GM19238 (cell line): Measurements from ENCODE around the gene TXNDC11.

Source experiments
- DNase-seq: peaks from one replicate; pipeline ENCODE4 v3.0.0; 2011; ENCODE audit warnings: low spot score; ENCODE audit not compliant: insufficient read length

Gene TXNDC11

DNA sequence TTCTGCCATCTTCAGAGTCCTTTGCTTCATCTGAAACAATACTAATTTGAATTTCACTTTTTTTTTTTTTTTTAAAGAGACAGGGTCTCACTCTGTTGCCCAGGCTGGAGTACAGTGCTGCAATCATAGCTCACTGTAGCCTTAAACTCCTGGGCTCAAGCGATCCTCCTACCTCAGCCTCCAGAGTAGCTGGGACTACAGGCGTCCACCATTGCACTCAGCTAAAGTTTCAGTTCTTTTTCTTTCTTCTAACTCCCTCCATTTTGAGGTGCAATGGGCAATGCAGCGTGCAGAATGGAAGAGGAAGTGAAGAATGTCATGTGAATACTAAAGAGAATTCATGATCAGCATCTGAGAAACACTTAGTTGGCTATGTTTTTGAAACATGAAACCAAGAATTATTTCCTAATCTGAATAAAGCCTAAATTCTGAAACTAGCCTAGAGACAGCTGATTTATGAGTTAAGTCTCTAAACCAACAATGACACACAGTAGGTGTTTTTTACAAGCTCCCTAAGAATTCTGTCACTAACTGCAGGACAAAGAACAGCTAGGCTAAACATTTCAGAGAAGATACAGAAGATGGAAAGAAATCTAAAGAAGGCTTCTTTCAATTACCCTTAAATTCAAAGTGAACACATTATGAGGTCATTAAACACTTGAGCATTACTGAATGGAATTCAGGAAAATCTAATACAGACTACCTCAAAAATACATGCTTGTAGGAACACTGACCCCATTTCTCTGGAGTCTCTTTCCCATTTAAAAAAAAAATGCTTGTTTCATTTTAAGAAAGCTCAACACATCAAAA, 53.4 kb downstream of the TXNDC11 start:
- no peak for DNase-seq

DNA sequence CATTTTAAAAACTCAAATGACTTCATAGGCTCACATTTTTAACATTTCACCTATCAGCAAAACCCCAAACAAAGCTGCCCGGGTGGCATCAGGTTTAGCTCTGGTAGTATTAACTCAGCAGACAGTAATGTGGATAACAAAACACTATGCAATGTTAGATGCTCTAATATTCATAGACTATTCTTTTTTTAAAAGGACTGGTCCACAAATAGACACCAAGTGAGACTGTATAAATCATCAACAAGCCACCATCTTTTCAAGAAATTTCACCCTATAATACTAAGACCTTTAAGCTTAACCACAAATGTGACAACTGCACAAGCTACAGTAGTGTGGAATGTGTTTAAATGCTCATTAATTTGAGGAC, 54.2 kb downstream of the TXNDC11 start:
- no peak for DNase-seq

DNA sequence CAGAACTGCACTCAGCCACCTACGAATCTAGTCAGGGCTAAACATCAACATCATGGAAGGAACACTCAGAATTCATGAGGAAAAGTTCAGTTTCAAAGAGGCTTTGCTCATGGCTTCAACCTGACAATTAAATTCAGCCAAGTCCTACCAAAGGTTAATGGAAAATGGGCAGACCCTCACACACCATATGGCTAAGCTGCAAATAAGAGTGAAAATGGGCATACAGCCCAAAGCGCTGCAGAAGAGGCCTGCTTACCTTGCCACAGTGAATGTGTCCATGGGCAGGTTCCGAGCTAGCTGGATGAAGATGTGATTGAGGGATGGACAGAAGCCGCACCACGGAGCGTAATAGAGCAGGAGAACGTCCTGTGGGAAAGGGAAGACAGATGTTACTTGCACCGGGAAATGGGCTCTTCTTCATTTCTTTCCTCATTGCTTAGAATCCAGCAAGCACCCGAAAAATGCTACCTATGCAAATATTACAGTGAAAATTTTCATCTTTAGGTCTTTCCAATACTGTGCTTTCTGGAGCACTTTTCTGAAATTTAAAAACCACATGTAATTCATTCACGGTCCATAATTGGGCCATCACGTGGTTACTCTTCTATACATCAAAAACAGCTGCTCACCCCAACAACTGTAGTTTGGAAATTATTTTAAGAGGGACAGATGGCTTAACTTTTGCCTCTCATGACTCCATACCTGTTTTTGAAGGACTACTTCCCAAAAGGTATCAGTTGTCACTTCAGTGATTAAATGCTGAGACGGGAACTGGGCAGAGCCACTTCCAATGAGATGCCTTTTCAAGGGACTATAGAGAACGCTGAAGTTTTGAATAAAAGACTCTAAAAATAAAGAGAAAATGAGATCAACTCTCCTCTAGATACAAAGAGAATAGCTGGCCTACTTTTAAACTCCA, 54.8 kb downstream of the TXNDC11 start:
- no peak for DNase-seq

DNA sequence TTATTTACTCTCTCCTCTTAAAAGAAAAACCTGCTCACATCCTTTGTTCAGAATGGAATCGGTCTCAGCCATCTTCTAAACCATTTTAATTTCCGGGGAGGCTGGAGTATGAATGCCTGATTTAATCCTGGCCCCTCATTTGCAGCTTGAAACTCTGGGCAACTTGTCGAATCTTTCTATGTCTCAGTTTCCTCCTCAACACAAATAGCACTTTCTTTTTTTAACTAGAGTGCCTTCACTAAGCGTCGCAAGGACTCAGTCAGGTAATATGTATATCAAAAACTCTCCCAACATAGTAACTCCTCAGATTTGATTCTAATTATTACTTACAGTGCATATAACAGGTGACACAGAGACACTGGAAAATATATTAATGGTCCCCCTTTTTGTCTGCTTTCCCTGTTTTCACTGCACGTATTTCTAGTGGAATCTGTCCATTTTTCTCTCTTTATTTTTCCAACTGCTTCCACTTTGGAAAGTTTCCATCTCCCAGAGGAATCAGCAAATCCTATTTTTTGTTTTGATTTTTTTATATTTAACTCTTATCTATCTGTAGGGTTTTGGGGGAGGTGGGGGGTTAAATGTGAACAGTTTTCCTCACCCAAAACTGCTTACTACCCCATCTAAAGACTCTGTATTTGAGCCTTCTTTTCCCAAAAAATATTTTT, 55.8 kb downstream of the TXNDC11 start:
- no peak for DNase-seq

DNA sequence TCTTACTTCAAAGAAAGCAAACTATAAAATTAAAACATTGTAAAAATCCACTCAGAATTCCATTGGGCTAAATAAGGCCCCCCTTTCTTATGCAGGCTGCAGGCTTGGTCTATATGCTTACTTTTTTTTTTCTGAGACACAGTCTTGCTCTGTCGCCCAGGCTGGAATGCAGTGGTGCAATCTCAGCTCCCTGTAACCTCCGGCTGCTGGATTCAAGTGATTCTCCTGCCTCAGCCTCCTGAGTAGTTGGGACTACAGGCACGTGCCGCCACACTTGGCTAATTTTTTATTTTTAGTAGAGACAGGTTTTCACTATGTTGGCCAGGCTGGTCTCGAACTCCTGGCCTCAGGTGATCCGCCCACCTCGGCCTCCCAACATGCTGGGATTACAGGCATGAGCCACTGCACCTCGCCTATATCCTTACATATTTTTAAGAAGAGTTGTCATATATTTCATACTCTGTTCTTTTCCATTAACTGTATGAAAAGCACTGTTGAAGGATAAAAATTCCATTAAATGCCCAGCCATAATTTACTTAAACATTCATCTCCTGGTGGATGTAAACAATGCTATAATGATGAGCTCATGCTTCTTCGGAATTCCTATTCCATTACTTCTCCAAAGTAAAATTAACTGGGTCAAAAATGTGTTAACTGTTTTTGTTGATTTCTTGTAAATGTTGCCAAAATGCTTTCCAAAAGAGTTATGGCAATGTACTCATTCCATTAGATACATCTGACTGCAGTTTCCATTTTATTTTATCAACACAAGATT, 56.6 kb downstream of the TXNDC11 start:
- DNase-seq = no peak

DNA sequence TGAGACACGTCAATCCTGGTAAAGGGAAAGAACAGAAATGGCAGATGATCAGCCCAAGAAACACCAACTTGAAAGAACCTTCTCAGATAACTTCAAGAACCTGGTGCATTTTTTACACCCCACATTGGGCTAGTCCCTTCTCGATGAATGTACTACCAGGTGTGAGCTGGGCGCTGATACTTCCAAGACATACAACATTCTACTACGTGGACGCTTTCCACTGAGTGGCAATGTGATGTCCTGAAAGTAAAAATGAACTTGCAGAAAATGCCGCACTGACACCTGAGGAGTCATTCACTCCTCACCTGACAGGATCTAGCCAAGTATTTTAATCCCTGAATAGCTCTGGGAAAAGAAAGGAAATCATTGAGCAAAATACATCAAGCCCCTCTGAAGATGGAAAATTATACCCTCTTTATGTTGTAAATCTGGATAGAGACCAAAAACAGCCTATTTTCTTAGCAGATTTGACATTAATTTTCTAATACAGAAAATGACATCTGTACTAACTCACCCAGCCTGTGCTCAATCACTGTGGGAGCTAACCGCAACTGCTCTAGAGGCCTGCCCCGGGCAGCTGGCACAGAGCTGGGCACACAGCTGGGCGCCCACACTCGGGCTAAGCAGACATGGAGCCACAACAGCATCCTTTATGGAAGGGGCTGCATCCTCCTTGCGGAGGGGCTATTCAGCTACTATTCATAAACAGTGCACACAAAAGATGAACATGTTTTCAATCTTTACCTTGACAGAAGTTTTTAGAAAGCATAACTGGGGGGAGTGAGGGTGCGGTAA, 58.2 kb downstream of the TXNDC11 start:
- DNase-seq = no peak

DNA sequence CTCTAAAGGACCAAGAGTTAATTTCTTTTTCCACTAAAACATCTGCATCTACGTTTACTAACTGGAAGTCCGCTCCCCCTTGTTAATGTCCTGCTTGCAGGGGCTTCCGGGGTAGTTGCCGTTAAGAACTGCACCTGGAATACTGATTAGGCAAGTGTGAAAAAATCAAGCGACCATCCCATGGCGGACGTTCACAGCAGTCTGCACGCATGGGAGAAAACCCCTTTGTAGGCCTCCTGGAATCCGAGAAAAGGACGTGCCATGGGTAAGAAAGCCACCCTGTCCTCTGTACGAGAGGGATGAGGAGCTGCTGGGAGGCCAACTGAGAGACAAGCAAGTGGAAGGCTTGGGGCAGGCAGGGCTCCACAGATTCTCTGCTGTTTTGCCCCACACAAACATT, 59.5 kb downstream of the TXNDC11 start:
- DNase-seq = no peak

DNA sequence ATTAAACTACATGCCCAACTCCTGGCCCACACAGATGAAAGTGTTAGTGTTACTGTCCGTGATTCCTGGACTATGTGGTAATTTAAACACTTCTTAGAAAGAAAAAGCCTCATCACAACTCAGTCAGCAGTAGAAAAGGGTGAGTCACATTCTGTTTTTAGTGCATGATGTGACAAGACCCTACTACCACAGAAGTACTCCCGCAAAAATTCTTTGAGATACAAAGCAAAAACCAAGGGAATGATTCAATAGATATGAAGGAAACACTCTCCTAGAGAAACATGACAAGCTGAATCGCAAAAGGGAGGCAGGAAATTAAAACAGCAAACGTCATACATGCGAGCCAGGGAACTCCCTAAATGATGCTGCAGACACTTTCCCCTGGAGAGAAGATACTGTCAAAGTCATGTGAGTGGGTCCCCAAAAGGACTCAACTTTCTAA, 60.0 kb downstream of the TXNDC11 start:
- DNase-seq = no peak

DNA sequence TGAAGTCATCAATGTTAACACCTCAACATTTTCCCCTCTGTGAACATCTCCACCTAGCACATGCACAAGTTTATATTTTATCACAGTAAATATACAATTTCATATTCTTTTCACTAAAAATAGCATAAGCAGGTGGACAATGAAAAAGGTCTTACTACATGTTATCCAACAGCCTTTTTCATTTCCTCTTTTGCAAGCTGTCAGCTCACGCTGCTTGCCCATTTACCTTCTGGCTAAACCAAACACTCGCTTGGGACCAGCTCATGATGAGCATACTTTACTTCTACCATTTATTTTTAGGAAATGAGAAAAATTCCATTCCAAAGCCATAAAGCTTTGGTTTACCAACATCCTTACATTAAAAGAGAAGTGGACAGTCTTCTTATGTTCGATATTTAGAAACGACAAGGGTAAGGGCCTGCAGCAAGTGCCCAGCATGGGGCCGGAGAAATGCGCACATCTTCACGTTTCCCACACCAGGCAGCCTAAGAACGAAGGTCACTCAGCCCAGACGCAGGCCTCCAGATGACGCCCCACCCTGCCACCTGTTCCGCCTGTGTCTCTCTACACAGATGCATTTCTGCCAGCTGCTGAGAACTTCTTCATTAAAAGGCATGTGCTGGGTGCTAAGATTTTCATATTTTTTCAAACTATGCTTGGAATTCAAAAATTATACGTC, 60.5 kb downstream of the TXNDC11 start:
- DNase-seq = no peak

DNA sequence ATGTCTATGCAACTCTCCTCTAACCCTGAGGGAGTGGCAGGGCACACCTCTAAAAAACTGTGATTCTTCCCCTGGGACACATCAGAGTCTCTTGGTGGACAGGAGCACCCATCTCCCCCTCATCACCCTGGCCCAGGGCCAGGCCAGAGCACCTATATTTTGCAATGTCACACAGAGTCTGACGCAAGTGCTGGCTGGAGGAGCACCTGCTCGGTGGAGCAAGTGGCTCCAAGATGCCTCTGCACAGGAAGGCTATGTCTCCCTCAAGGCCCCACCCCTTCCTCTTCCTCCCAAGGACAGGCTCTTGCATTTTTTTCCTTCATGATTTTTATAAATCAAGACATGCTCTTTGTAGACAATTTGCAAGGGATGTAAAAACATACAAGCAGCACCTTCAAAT, 61.1 kb downstream of the TXNDC11 start:
- no peak for DNase-seq

DNA sequence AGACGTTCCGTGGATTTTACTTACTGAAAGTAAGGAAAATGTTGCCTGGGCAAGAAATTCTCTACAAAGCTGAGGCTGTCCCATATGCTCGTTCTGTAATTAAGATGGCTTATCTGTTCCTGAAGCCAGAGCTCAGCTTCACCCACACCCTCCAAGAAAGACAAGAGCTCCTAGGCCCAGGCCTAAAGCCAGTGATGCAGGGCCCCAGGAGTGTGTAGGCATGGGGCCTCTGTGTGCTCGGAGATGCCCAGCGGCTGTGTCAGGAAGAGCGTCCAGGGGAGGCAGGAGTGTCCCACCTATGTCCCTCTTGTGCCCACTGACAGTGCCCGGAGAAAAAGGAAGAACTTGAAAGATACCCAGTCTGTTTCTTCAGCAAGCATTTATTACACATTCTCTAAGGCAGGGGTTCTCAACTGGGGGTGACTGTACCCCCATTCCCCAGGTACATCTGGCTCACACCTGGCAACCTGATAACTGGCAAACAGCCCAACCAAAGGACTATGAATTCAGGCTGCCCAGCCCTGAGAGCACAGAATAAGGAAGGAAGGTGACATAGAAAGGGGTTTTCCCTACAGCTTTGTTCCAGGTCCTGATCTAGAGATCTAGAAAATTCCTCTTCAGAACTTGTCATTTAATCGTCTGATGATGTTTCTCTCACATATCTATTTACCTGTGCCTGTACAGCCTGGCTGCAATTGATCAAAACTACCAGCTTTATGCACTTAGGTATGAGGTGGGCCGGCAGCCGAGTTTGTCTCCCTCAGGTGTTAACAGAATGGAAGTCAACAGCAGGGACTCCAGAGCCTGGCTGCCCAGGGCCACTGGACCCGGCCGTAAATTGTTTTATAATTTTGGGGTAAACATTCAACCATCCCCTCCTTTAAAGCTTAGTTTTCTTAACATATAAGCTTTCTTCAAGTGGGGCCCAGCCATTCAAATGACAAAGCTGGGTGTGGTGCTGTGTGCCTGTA, 62.4 kb downstream of the TXNDC11 start:
- DNase-seq = no peak

DNA sequence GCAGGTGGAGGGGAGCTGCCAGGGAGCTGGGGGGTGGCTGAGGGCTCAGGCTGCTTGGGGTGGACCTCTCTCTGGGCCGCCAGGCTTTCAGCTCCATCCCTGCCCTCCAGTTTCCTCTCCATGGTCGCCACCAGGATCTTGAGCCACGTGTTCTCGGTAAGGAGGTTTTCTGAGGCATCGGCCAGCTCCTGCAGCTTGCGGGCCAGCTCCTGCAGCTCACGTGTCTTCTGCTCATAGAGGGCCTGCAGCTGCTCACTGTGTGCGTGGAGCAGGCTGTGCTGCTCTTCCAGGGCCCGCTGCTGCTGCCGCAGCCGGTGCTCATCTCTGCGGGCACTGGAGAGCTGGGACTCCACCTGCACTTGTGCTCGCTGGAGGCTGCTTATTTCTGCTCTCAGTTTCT, 63.4 kb downstream of the TXNDC11 start:
- DNase-seq = no peak

DNA sequence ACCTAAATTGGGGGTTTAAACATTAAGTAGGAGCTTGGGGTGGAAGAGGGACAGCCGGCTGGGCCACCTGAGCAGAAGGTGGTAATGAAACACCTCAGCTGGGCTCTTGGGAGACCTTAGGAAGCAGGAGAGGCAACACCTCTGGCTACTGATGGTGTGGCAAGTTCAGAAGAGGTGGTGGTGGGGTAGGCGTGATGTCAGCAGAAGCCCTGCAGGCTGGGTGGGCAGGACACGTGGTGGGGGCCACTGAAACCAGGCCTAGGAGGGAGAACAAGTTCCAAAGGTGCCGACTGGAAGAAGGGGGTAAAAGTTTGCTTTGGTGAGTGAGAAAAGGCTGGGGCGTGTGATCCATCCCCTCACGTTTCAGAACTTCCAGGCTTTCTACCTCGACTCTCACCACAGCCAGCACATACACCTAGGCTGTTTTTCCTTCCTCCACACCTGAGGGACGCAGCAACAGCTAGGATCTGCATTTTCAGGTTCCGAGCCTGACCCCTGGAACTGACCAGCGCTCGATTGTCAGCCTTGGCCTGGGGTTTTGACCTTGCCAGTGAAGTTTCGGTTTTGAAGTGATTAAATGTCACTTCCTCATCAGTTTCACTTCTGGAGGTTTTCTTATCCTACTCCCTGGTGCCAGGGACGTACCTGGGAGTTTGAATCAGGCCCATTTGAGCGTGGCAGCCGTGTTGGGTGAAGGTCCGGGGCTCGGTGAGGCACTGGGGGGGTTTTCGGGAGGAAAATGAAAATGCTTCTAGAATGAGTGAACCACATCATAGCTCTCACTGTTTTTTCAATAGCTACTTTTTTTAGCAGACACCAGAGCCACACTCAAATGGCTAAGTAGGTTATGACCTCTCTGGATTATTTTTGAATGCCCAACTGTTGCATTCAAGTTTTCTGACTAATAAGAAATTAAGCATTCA, 64.4 kb downstream of the TXNDC11 start:
- DNase-seq = no peak

DNA sequence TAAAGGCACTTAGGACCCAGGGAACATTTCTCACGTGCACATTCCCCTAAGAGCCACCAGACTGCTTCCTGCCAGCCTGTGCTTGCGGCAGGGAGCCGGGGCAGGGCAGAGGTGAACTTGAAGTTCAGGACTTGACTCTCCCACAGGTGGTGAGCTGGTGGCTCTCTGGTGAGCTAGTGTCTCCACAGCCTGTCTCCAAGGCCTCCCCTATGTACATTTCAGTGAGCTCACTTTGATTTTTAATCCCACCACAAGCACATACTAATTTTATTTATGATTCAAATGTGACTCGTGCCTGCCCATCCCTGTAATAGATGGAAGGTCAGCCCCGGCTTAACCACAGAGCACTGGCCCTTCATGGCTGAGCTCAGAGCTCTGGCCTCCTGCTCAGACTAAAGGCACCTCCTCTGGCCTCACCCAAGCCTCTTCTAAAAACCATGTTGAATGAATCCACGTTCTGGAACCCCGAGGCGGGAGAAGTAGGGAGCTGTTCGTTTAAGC, 65.2 kb downstream of the TXNDC11 start:
- no peak for DNase-seq

DNA sequence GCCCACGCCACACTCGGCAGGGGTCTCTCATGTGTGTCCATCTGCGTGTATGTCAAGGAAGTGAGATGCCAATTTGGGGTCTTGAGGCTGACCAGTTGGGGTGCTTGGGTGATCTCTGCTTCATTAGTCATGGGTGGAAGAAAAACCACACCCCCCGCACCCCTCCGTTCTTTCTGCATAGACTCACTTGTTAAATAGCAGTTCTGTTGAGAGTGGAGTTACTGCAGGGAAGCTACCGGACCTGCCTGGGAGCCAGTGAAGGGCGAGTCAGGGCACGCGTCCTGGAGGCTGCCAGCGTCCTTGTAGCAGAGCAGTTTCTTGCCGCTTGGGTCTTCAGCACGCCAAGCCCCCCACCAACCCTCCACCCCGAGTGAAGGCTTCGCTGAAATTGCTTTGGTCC, 65.9 kb downstream of the TXNDC11 start:
- no peak for DNase-seq

DNA sequence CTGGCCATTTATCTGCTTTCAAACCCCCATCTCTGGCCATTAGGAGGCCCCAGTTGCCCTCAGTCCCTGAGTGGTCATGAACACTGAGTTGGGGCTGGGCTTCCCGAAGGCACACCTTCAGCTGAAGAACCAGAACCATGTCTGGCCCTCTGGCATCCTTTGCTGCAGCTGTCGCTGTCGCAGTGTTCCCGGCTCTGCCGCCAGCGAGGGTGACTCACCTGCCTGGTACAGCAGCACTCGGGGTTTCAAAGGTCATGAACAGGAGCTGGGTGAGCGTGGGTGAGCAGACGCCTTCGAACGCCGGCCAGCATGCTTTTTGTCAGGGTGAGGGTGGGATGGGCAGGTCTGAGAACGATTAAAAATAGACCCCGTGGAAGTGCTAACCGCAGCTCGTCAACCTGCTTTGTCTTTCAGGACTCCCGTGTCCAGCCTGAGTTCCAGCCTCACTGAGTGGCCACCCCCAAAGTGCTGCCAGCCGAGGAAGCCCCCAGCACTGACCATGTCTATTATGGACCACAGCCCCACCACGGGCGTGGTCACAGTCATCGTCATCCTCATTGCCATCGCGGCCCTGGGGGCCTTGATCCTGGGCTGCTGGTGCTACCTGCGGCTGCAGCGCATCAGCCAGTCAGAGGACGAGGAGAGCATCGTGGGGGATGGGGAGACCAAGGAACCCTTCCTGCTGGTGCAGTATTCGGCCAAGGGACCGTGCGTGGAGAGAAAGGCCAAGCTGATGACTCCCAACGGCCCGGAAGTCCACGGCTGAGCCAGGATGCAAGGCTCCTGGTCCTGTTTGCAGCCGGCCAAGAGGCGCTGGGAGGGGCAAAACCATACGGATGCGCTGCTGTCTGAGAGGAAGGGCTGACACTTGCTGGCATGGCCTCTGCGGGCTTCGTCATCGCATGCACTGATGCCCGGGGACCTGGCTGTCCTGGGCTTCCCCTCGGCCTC, 66.8 kb downstream of the TXNDC11 start:
- no peak for DNase-seq
